ENCODE measurements around the gene INHA.

The INHA gene

DNA sequence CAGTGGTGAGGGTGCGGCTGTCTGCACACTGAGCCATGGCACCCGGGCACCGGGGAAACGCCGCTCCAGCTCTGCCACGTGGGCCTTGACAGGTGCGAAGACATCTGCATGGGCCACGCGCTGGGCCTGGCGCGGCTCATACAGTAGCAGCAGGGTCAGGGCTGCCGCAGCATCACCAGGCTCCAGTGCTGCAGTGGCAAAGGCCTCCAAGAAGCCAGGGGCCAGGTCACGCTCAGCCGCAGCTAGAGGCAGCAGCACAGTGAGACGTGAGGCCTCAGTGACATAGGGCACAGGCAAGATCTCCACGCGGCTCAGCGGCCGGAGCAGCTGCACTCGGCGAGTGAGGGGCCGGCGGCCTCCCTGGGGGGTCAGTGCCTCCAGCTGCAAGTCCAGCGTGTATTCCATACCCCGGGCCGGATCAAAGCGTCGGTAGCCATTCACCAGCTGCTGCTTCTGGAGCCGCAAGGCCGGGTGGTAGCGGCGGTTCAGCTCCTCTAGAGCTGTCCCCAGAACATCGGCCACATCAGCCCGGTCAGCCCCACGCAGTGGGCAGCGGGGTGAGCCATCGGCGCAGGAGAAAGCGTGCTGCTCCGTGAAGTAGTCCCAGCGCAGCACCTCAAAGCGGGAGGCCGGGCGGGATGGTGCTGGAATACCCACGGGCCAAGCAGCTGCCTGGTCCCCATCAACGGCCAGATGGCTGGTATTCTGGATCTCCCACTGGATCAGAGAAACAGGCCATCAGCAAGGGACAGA, 32.0 kb upstream of the INHA start:
- no peak for FAIRE-seq

DNA sequence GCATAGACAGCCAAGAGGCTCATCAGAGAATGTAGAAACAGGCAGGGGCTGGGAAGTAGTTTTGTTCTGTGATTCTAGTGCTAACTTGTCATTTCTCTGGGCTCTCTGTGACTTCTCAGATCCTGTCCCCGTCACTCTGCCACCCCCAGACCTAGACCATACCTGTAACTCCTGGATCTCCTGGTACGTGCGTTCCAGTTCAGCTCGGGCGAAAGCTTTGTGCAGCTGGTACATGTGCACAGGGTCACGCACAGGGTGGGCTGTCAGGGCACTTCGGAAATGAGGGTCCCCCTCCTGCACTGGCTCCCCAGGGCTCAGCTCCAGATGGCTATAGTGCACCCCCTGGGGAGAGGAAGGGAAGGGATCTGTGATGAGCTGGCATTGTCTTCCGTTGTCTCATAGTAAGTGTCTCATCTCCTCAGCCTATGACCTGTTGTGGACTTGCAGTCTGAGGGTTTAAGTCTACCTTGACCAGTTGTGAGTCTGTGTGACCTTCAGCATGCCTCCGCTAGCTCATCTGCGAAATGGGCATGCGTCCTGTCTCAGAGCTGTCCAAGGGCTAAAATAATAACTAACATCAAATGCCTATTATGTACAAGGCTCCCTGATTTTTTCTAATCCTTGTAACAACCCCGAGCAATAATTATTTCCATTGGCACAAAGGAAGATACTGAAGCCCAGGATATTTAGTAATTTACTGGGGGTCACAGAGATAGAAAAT, 31.2 kb upstream of the INHA start:
- peak; percentile 23 for FAIRE-seq
- no peak for DNase-seq (ENCODE audit: insufficient read length, low spot score)

More for the DNA sequence above, 32.0 kb upstream of the INHA start:
- DNase-seq (ENCODE audit: insufficient read length, low spot score), result no peak

DNA sequence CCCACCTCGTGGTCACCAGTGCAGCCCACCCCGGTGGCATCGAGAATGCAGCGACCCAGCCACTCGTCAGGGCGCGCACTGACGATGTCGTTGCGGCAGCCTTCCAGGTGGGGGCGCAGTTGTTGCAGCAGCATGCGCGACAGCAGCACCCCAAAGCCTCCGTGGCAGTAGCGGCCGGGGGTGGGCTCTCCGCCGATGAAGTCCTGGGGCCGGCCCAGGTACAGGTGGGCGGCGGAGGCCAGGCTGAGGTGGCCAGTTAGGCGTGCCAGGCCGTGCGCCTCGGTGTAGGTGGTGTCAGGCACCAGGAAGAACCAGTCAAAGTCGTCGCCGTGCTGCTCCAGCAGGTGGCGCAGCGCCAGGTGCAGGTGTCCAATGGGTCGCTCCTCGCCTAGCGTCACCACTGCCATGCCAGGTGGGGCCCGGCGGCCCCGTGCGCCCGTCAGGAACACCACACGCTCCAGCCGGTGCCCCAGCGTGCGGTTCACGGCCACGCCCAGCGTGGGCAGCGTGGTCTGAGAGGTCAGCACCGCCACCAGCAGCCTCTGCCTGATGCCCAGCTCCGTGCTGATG, 30.4 kb upstream of the INHA start:
- peak; percentile 92 for FAIRE-seq

DNA sequence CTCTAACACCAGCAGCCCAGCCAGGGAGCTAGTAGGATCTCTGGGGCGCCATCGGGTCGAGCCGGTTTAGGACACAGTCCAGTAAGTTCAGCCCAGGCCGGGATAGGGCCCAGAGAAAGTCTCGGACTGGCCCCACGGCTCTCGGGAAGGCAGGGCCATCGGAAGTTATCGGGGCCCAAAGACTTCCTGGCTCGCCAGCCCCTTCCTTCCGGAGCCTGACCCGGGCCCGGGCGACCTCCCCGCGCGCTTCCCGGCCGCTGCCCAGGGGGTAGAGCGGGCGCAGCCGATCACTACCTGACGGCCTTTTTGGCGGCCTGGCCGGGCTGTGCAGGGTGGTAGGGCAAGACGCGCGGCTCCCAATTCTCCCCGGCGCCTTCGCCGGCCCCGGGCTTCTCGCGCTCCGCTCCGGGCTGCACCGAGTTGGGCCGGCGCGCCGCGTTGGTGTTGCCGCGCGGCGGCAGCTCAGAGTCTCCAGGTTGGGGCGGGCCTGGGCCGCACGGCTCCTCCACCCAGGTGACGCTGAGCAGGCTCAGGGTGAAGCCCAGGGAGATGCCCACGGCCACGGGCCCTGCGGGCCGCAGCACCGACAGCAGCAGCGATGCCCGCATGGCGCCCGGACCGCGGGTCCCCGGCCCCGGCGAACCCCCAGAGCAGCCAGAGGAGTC, 29.0 kb upstream of the INHA start:
- DNase-seq (ENCODE audit: insufficient read length, low spot score), result peak; percentile 46
- FAIRE-seq, result peak; percentile 86

More for the DNA sequence above, 30.4 kb upstream of the INHA start:
- peak; percentile 94 for DNase-seq (ENCODE audit: insufficient read length, low spot score)

DNA sequence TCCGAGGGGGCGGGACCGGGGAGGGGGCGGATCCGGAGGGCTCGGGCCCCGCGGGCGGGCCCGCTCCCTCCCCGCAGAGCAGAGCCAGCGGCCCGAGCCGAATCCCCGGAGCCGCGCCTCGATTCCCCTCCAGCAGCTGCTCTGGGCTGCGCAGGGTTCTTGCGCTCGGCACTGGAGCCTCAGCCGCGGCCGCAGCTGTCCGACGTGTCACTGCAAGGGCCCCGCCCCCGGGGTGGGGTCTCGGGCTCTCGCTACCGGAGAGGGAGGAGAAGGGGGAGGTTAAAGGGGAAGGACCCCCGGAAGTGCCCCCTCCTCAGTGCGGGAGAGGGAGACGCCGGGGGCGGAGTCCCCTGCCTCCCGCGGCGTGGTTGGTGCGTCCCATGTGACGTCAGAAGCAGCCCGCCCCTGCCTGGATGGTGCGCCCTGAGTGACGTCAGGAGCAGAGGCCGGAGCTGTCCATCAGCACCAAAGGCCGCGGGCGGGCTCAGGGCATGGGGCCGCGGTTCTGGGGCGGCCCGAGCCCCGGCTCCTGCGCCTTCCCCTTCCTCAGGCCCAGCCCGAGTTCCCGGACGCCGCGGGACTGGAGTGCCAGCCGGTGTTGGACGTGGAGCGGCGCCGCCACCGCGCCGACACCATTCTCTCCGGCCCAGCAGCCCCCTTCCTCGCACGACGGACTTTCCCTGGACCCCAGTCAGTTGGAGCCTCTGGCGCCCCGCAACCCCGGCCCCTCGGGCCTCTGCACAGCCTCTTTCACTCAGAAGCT, 28.3 kb upstream of the INHA start, which contains the start of the genes CHPF and TMEM198:
TSS of gene CHPF (minus strand) at position 214 of the 763 bp plus-strand sequence. CDS start 271 bp downstream, outside the sequence.
TSS of gene TMEM198 (plus strand) at position 433 of the 763 bp plus-strand sequence. CDS start 700 bp downstream, outside the sequence.
- FAIRE-seq (peak; percentile 99), DNase-seq (ENCODE audit: insufficient read length, low spot score) (peak; percentile 99)

DNA sequence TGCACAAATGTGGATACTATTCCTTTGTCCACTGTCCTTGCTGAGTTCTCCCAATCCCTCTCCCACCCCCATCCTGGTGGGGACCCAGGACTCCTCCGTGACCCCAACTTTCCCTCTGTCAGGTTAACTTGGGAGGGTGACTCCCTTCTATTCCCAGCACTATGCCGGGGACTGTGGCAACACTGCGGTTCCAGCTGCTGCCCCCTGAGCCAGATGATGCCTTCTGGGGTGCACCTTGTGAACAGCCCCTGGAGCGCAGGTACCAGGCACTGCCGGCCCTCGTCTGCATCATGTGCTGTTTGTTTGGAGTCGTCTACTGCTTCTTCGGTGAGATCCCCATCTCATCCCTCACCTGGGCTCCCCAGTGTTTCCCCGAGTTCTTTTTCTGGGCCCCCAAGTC, 27.5 kb upstream of the INHA start:
- DNase-seq (ENCODE audit: insufficient read length, low spot score), result no peak
- FAIRE-seq, result no peak

DNA sequence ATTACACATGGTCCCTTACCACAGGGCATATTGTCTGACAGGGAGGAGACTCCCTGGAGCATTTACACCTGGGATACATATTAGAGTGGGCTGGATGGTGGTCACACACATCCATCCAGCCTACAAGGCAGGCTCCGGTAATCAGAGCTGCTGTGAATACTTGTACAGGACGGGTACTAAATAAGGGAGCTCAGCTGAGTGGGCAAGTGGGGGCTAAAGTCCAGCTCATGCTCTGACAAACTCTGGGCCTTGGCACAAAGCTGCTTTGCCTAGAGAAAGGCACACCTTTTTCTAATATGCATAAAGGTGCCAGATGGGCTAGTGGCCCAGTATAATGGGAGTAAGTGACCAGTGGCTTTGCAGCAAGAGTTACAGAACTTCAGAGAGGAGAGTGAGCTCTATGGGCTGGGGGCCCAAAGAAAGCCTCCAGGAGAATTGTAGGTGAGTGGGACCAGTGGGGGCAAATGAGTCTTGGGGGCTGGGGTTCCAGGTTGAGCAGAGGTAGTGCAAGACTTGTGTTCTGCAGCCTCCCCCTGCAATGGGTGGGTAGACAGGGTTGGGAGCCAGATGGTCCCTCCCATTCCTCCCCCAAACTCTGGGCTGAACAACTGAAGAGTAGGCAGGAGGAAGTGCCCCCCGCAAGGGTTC, 26.7 kb upstream of the INHA start:
- no peak for FAIRE-seq
- no peak for DNase-seq (ENCODE audit: insufficient read length, low spot score)

DNA sequence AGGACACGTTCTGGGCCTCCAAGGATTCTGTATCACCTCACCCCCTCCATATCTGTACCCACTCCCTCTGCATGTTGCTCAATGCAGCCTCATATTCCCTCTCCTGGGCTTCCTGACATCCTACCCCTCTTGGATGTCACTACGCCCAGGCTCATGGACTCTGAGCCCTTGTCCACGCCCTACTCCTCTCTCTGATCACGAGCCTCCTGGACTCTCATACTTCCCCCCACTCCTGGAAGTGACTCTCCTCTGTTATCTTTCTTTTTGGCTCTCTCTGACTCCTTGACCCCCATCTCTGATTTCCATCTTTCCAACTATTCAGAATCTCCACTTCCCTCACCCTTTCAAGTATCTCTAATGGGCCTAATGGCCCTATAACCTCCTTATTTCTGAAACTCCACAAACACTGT, 26.2 kb upstream of the INHA start:
- no peak for FAIRE-seq
- DNase-seq (ENCODE audit: insufficient read length, low spot score), result no peak

DNA sequence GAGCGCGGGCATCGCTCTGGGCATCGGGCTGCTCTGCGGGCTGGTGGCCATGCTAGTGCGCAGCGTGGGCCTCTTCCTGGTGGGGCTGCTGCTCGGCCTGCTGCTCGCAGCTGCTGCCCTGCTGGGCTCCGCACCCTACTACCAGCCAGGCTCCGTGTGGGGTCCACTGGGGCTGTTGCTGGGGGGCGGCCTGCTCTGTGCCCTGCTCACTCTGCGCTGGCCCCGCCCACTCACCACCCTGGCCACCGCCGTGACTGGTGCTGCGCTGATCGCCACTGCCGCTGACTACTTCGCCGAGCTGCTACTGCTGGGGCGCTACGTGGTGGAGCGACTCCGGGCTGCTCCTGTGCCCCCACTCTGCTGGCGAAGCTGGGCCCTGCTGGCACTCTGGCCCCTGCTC, 24.5 kb upstream of the INHA start:
- no peak for FAIRE-seq
- no peak for DNase-seq (ENCODE audit: insufficient read length, low spot score)

DNA sequence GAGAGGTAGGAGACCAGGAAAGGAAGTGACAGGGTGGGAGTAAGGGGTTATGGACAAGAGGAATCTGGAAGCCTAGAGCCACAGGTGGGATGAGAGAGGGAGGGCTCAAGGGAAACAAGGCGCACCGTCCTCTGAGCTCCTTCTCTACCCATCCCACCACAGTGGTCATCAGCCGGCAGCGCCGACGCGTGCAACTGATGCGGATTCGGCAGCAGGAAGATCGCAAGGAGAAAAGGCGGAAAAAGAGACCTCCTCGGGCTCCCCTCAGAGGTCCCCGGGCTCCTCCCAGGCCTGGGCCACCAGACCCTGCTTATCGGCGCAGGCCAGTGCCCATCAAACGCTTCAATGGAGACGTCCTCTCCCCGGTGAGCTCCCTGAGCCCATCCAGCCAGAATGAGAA, 23.1 kb upstream of the INHA start:
- FAIRE-seq, result no peak
- no peak for DNase-seq (ENCODE audit: insufficient read length, low spot score)

DNA sequence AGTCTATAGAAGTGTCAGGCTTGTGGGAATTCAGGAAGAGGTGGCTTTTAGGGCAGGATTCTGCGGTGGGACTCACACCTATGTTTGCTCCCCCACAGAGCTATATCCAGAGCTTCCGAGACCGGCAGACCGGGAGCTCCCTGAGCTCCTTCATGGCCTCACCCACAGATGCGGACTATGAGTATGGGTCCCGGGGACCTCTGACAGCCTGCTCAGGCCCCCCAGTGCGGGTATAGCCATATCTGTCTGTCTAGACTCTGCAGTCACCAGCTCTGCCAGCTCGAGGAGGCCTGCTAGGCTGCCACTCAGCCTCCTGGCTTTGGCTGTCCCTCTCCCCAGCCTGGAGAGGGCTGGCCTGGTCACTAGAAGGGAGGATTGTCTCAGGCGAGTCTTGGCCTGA, 22.5 kb upstream of the INHA start:
- DNase-seq (ENCODE audit: insufficient read length, low spot score) (no peak), FAIRE-seq (no peak)

DNA sequence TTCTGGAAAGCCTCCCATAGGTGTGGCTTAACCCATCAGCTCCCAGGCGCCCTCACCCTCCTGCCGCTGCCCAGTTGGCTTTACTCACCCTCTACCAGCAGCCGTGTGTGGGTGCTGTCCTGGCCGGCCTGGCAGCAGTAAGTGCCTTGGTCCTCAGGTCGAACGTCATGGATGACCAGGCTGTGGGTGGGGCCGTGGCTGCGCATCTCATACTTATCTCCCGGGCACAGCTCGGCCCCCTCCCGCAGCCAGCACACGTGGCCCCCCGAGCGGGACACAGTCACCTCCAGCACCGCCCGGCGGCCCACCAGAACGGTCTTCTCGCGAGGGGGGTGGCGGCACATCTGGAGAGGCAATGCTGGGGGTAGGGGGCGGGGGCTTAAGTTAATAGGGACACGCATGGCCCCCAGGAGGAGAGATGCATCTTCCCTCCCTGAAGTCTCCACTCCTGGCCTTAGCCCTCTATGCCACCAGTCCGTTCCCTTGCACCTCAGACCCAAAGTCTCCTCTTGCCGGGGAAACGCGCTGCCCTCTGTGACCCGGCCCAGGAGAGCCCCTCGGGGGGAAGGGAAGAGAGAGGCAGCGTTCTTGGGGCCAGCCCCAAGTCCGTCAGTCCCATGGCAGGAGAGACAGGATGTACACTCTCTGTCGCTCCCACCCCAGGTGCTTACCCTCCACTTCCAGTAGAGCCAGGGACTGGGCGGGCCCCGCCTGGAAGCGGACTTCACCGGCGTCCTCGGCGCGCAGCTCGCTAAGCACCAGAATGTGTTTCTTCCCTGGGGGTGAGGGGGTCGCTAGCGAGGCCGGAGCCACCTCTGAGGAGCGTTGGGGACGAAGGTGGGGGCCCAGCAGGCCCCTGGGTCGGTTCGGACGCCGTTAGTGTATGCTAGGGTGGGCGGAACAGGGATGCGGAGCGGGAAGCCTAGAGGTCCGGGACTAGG, 20.4 kb upstream of the INHA start:
- DNase-seq (ENCODE audit: insufficient read length, low spot score), result no peak

DNA sequence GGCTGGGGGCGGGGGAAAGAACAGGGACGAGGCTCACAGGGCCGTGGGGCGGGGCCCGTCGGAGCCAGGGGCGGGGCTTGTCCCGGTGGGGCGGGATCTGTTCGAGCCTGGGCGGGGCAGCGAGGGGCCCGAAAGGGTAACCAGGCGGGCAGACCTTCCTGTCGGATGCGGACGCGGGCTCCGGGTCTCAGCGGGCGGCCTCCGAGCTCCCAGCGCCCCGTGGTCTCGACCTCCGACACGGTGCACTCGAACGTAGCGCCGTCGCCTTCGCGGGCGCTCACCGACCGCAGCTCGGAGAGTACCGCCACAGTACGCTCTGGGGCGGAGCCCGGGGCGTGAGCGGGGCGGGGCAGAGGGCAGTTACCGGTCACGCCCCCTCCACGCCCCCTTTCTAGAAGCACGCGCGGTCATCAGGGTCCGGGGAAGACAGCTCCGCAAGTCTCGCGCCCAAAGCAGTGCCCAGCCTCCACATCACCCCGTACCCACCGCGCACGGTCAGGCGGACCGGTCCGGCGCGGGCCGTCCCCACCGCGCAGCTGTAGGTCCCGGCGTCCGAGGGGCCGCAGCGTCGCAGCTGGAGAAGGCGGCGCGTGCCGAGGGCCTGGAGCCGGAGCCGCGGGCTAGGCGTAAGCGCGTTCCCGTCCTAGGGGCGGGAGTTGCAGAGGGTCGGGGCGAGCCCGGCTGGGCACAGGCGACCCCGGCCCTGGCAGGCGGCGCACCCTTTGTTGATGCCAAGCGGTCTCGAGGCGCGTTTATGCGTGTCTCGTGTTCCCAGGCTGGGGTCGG, 19.5 kb upstream of the INHA start:
- FAIRE-seq (peak; percentile 57), DNase-seq (ENCODE audit: insufficient read length, low spot score) (peak; percentile 96)

More for the DNA sequence above, 20.4 kb upstream of the INHA start:
- FAIRE-seq, result no peak

DNA sequence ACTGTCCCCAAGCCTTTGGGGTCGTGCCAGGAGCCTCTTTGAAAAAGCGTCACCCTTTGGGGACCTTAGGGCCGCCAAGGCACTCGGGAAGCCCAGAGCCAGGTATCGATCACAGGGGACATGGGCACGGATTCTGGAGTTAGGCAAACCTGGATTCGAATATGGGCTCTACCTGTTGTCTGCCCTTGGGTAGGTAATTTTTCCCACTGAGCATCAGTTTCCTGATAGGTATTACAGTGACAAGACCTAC, 19.0 kb upstream of the INHA start:
- FAIRE-seq (no peak), DNase-seq (ENCODE audit: insufficient read length, low spot score) (no peak)

DNA sequence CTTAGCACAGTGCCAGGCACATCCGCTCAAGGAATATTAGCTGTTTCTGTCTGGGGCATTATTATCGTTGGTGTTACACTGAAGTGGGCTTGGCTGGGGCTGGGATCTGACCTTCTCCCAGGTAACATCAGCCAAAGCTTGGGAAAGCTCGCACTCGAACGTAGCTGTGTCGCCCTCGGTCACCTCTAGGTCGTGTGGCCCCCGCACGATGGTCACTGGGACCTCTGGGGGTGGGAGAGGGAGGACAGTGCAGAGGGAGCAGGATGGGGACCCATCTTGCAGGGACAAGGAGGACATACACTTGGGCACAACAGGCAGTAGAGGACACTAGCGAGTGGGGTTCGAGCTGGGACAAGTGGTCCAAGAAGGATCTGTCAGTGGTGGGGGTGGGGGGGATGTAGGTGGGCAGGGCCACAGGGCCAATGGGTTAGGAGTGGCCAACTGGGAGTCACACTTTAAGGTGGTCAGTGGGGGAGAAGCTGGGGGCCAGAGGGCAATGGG, 18.6 kb upstream of the INHA start:
- DNase-seq (ENCODE audit: insufficient read length, low spot score), result no peak
- no peak for FAIRE-seq

DNA sequence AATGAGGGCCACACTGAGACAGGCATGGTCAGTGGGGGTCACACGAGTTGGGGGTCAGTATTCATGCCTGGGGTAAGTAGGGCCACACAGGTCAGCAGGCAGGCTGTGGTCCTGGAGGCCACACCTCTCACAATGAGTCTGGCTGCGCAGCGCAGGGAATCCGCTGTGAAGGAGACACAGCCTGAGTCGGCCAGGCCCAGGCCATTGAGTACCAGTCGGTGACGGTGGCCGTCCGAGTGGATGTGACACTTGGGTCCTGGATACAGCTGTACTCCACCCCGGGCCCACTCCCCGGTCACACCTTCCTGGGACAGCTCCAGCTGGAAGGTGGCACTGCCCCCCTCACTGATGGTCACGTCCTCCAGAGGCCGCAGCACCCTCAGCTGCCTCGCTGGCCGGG, 17.8 kb upstream of the INHA start:
- DNase-seq (ENCODE audit: insufficient read length, low spot score) (no peak), FAIRE-seq (no peak)

DNA sequence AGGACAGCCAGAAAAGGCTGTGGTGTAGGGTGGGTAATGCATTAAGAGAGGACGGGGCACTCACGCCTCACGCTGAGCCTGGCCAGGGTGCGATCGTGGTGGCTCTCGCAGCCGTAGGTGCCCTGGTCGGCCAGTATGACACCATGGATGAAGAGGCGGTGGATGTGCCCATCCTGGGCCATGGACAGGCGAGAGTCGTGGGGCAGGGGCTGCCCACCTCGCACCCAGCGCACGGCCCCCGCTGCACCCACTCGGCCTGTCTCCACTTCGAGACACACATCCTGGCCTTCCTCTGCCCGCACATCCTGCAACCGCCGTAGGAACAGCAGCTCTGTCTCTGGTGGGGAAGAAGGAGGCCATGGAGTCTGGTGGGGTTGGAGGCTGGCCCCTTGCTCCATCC, 16.2 kb upstream of the INHA start:
- no peak for DNase-seq (ENCODE audit: insufficient read length, low spot score)
- no peak for FAIRE-seq

DNA sequence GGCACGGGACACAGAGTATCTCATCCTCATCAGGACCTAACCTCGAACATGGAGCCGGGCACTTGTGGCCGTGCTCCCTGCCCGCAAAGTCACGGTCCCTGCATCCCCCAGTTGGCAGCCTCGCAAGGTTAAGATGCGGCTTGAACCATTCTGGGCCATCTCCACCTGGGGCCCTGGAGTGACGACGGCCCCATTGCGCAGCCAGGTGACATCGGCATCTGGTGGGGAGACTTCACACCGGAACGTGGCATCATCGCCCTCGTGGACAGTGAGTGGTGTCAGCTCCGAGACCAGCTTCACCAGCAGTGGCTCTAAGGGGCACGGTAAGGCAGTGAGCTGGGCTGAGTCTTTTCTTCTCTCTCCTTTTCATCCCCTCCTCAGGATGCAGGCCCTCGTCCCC, 15.7 kb upstream of the INHA start:
- no peak for FAIRE-seq
- DNase-seq (ENCODE audit: insufficient read length, low spot score), result no peak
